Measurements from ENCODE around the gene CLECL1.

DNA sequence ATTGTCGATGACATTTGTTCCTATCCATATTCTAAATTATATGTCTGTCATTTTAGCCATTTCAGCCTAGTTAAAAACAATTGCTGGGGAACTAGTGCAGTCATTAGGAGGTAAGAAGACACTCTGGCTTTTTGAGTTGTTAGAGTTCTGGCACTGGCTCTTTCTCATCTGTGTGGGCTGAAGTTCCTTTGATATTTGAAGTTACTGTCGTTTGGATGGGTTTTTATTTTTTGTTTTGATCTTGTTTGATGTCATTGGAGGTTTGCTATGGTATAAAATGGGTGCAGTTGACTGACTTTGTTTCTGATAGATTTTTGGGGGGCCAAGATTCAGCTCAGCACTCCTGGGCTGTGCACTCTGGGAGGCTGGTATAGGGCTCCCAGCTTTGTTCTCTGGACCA lies 48.5 kb upstream of the CLECL1 start:
- TF ChIP-seq, protein P1, sequence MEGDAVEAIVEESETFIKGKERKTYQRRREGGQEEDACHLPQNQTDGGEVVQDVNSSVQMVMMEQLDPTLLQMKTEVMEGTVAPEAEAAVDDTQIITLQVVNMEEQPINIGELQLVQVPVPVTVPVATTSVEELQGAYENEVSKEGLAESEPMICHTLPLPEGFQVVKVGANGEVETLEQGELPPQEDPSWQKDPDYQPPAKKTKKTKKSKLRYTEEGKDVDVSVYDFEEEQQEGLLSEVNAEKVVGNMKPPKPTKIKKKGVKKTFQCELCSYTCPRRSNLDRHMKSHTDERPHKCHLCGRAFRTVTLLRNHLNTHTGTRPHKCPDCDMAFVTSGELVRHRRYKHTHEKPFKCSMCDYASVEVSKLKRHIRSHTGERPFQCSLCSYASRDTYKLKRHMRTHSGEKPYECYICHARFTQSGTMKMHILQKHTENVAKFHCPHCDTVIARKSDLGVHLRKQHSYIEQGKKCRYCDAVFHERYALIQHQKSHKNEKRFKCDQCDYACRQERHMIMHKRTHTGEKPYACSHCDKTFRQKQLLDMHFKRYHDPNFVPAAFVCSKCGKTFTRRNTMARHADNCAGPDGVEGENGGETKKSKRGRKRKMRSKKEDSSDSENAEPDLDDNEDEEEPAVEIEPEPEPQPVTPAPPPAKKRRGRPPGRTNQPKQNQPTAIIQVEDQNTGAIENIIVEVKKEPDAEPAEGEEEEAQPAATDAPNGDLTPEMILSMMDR (IDR thresholded peaks at IDR 0.05; ENCODE audit: insufficient read depth, low read depth, low read length): no peak
- no peak for TF ChIP-seq EZH2 (IDR thresholded peaks at IDR 0.05; ENCODE audit: insufficient read depth, low read length)

Measured in astrocyte (in vitro differentiated cells and primary cell).